Uterus (tissue), 4 donors: ENCODE measurements around the gene BCAR1. TPM values are rescaled to one million over a fixed set of nuclear protein-coding genes. Genes with fewer than 3 reads are reported as not detected.
A peak's percentile ranks its signal among the peaks of the same experiment; 100 is the strongest.

ENCODE experiments used
- DNase-seq, 2 donors: peaks; one replicate each; pipeline ENCODE4 v3.0.0-alpha.2; 2019 to 2020
- H3K27ac ChIP-seq, 2 donors: fragments of 200-600 bp; sonication (generic); 1 replicate in 1 of 2; 2 replicates in 1 of 2; pipeline ENCODE4 v1.5.1; 2016 to 2018
- H3K27me3 ChIP-seq, 2 donors: fragments of 200-600 bp; sonication (generic); one replicate each; pipeline ENCODE4 v1.5.1; 2018 to 2019; ENCODE audit warnings: control low read depth in 1 of 2
- H3K36me3 ChIP-seq, 2 donors: fragments of 200-600 bp; sonication (generic); one replicate each; pipeline ENCODE4 v1.5.1; 2019; ENCODE audit warnings: control low read depth in 1 of 2
- H3K4me1 ChIP-seq, 2 donors: fragments of 200-600 bp; sonication (generic); one replicate each; pipeline ENCODE4 v1.5.1; 2018 to 2019; ENCODE audit warnings: control low read depth in 1 of 2
- H3K4me3 ChIP-seq, 2 donors: fragments of 200-600 bp; sonication (generic); 1 replicate in 1 of 2; 2 replicates in 1 of 2; pipeline ENCODE4 v1.5.1; 2018 to 2019; ENCODE audit warnings: mild to moderate bottlenecking in 1 of 2
- H3K9me3 ChIP-seq, 2 donors: fragments of 200-600 bp; sonication (generic); one replicate each; pipeline ENCODE4 v1.5.1; 2019; ENCODE audit warnings: control low read depth in 1 of 2
- POLR2A ChIP-seq, 2 donors: fragments of 450-650 bp; IDR thresholded peaks; one replicate each; pipeline ENCODE4 v1.6.1; 2016; ENCODE audit warnings: antibody characterized with exemption in 2 of 2, mild to moderate bottlenecking in 1 of 2, moderate library complexity in 1 of 2
- intact Hi-C: fragments of 100-400 bp; cut with DNase I; formaldehyde crosslinking; loops from one replicate; pipeline ENCODE4 v1.15.1; 2023; ENCODE audit warnings: low total_unique reads
- total RNA-seq, 4 donors: library from RNA; depleted of rRNA in 3 of 4; stranded (reverse); fragments of >200 nt in 3 of 4; gene quantifications; one replicate each; pipeline versions ENCODE4 v1.1.0 to v1.2.4, GENCODE V29; 2014 to 2023
- TF ChIP-seq, protein P1 (sequence below), 4 experiments: fragments of 200-600 bp in 2 of 4; fragments of 450-650 bp in 2 of 4; sonication (generic) in 2 of 4; IDR thresholded peaks; one replicate each; pipeline ENCODE4 v1.5.1; 2016 to 2019; ENCODE audit warnings: antibody characterized with exemption in 4 of 4, mild to moderate bottlenecking in 2 of 4, moderate library complexity in 1 of 4
- donor health status: DM: yes; HTN: yes; CAD: no.

Gene BCAR1
- total RNA-seq, 4 donors from 2014 or later: 42.8 to 104 (median 47.2) TPM

DNA sequence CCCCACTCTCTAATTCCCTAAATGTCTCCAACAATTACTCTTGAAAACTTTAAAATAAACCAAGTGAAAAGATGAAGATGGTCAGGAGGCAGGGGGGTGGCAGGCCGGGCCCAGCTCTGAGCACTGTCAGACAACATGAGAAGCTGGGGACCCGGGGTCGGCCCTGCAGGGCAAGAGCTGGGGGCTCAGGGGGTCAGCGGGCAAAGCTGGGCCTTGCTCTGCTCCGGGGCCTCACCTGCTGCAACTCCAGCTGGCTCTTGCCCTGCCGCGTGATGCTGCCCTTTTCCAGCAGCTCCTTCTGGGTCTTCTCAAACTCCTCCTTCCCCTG, 17.8 kb downstream of the BCAR1 start:
- Histone ChIP-seq H3K9me3 (no peaks in the 10 kb centered on the region), H3K27ac (peak overlapping the region; percentile 68 to 77), H3K27me3 (no peaks in the 10 kb centered on the region), H3K4me1 (peaks cover 12 to 28% of the 10 kb centered on the region in 2 donors), H3K36me3 (no peaks in the 10 kb centered on the region), H3K4me3 (no peak overlapping the region)
- DNase-seq: peak in 1 of 2 donors; percentile 12
- TF ChIP-seq, protein P1, sequence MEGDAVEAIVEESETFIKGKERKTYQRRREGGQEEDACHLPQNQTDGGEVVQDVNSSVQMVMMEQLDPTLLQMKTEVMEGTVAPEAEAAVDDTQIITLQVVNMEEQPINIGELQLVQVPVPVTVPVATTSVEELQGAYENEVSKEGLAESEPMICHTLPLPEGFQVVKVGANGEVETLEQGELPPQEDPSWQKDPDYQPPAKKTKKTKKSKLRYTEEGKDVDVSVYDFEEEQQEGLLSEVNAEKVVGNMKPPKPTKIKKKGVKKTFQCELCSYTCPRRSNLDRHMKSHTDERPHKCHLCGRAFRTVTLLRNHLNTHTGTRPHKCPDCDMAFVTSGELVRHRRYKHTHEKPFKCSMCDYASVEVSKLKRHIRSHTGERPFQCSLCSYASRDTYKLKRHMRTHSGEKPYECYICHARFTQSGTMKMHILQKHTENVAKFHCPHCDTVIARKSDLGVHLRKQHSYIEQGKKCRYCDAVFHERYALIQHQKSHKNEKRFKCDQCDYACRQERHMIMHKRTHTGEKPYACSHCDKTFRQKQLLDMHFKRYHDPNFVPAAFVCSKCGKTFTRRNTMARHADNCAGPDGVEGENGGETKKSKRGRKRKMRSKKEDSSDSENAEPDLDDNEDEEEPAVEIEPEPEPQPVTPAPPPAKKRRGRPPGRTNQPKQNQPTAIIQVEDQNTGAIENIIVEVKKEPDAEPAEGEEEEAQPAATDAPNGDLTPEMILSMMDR (IDR thresholded peaks at IDR 0.05): no peak
- no peak for TF ChIP-seq POLR2A (IDR thresholded peaks at IDR 0.05)
- intact Hi-C loops: no loop called here

DNA sequence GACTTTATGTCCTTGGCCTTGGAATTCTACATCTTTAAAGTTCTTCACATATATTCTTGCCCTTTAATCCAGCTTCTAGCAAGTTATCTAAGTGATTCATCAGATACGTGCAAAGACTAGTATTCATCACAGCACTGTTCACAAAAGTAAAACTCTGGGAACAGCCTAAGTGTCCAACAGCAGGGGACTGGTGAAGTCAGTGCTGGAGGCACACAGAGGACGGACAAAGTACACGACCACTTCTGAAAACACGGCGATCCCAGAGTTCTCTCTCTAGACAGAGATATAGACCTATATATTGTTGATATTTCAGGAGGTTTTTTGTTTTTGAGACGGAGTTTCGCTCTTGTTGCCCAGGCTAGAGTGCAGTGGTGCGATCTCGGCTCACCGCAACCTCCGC, 19.9 kb downstream of the BCAR1 start:
- Histone ChIP-seq H3K4me1 (peaks cover 5 to 10% of the 10 kb centered on the region in 2 donors), H3K27ac (no peak overlapping the region), H3K9me3 (no peaks in the 10 kb centered on the region), H3K4me3 (no peak overlapping the region), H3K36me3 (no peaks in the 10 kb centered on the region), H3K27me3 (no peaks in the 10 kb centered on the region)
- intact Hi-C loops: no loop called here
- no peak for DNase-seq
- TF ChIP-seq, protein P1 (IDR thresholded peaks at IDR 0.05): no peak
- no peak for TF ChIP-seq POLR2A (IDR thresholded peaks at IDR 0.05)

DNA sequence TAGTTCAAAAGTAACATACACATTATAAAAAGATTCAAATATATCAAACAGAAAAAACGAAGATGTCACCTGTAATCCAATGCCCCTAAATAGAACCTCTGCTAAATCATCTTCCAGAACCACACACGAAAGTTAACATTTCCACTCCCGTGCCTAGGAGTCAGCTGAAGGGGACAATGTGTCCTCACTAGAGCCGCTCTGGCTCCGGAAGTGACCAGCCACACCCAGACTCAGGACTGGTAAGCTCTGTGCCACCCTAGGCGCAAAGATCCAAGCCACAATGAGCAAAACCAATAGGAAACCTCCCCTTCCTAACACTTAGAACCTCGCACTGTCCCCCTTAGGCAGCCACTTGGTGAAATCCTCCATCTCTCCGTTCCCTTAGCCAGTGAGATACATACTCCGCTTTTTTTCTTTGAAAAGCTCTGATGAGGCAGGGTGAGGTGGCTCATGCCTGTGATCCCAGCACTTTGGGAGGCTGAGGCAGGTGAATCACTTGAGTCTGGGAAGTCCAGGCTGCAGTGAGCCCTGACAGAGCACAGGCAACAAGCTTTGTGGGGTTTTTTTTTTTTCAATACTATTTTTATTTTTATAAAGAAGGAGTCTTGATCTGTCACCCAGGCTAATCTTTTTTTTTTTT, 20.8 kb downstream of the BCAR1 start:
- Histone ChIP-seq H3K36me3 (no peaks in the 10 kb centered on the region), H3K4me1 (peaks cover 5 to 10% of the 10 kb centered on the region in 2 donors), H3K27ac (no peak overlapping the region), H3K9me3 (no peaks in the 10 kb centered on the region), H3K27me3 (no peaks in the 10 kb centered on the region), H3K4me3 (no peak overlapping the region)
- TF ChIP-seq POLR2A (IDR thresholded peaks at IDR 0.05): no peak
- TF ChIP-seq, protein P1 (IDR thresholded peaks at IDR 0.05): no peak
- no peak for DNase-seq
- intact Hi-C loops: no loop called here

- TF ChIP-seq, protein P1 (IDR thresholded peaks at IDR 0.05): no peak
- TF ChIP-seq POLR2A (IDR thresholded peaks at IDR 0.05): no peak
- intact Hi-C loops: no loop called here
- H3K27me3 ChIP-seq: no peaks in the 10 kb centered on the region
- no peaks in the 10 kb centered on the region for H3K9me3 ChIP-seq
- H3K36me3 ChIP-seq: no peaks in the 10 kb centered on the region
- no peak overlapping the region for H3K4me3 ChIP-seq
- DNase-seq: peak in 1 of 2 donors; percentile 19
- H3K4me1 ChIP-seq: peaks cover 4 to 7% of the 10 kb centered on the region in 2 donors
- no peak overlapping the region for H3K27ac ChIP-seq
Measured at GRCh38 chr16:75229172-75230031, 22.0 kb downstream of the BCAR1 start.
